GM21423 (cell line): ENCODE results near the gene SPDYE3.
"Not testable (repeated sequence)": the region's sequence is repeated elsewhere in the genome, so short reads cannot be mapped to it uniquely, and the experiment has no call there.

ENCODE experiments used
- ATAC-seq: cut with Tn5 transposase; IDR thresholded peaks from one replicate; pipeline ENCODE4 v1.9.1; 2021; ENCODE audit warnings: mild to moderate bottlenecking, moderate library complexity; ENCODE audit not compliant: unreplicated experiment

Gene SPDYE3

GRCh38 chr7:100348805-100349204, 41.3 kb downstream of the SPDYE3 start:
- ATAC-seq = no peak

- no peak for ATAC-seq
Measured at GRCh38 chr7:100349757-100350156, 42.3 kb downstream of the SPDYE3 start.

- no peak for ATAC-seq
Measured at GRCh38 chr7:100351657-100352058, 44.2 kb downstream of the SPDYE3 start.

- ATAC-seq = not testable (repeated sequence)
Measured at GRCh38 chr7:100352230-100352781, 44.8 kb downstream of the SPDYE3 start.

- ATAC-seq = no peak
Measured at GRCh38 chr7:100352984-100353684, 45.6 kb downstream of the SPDYE3 start.

GRCh38 chr7:100353685-100354330, 46.3 kb downstream of the SPDYE3 start:
- no peak for ATAC-seq

GRCh38 chr7:100356416-100357068, 49.0 kb downstream of the SPDYE3 start:
- no peak for ATAC-seq

- no peak for ATAC-seq
Measured at GRCh38 chr7:100357131-100357561, 49.6 kb downstream of the SPDYE3 start.

- no peak for ATAC-seq
Measured at GRCh38 chr7:100358027-100358856, 50.7 kb downstream of the SPDYE3 start, which contains the start of gene PILRB. Gene PILRB (plus strand): TSS chr7:100358117. CDS start chr7:100358303, 186 bp downstream.

GRCh38 chr7:100358857-100359212, 51.3 kb downstream of the SPDYE3 start:
- ATAC-seq = no peak

- ATAC-seq = no peak
Measured at GRCh38 chr7:100360135-100360854, 52.8 kb downstream of the SPDYE3 start.

- no peak for ATAC-seq
Measured at GRCh38 chr7:100363098-100363497, 55.6 kb downstream of the SPDYE3 start.

- not testable (repeated sequence) for ATAC-seq
Measured at GRCh38 chr7:100363797-100364196, 56.3 kb downstream of the SPDYE3 start.

- no peak for ATAC-seq
Measured at GRCh38 chr7:100364480-100364879, 57.0 kb downstream of the SPDYE3 start.

GRCh38 chr7:100365998-100366367, 58.5 kb downstream of the SPDYE3 start:
- not testable (repeated sequence) for ATAC-seq

GRCh38 chr7:100366411-100367250, 59.1 kb downstream of the SPDYE3 start:
- ATAC-seq = no peak

GRCh38 chr7:100367251-100367620, 59.7 kb downstream of the SPDYE3 start:
- no peak for ATAC-seq

- ATAC-seq = no peak
Measured at GRCh38 chr7:100367676-100368613, 60.4 kb downstream of the SPDYE3 start.
